CD14-positive monocyte (primary cell): ENCODE measurements around the gene SPON1. TPM values are rescaled to one million over a fixed set of nuclear protein-coding genes. Genes with fewer than 3 reads are reported as not detected.

Source experiments
- DNase-seq, 3 donors: peaks; one replicate each; pipeline ENCODE4 v3.0.0-alpha.2; 2011 to 2022
- H2AFZ ChIP-seq: 2 replicates; pipeline ENCODE4 v1.6.0; 2012; ENCODE audit warnings: mild to moderate bottlenecking, low read depth, low read length, inconsistent platforms; ENCODE audit not compliant: insufficient read depth, poor library complexity, severe bottlenecking
- H3K27ac ChIP-seq, 2 donors: 1 replicate in 1 of 2; 2 replicates in 1 of 2; pipeline ENCODE4 v1.5.1; 2012 to 2013; ENCODE audit warnings: low read length in 2 of 2, control low read depth in 1 of 2, inconsistent platforms in 1 of 2, low read depth in 1 of 2, mild to moderate bottlenecking in 1 of 2
- H3K27me3 ChIP-seq, 2 donors: one replicate each; pipeline versions ENCODE4 v1.6.0 to v1.6.1; 2011 to 2013; ENCODE audit warnings: low read length in 2 of 2; ENCODE audit not compliant: control insufficient read depth in 2 of 2, insufficient read depth in 2 of 2
- H3K36me3 ChIP-seq, 2 donors: replicated peaks in 1 of 2; 1 replicate in 1 of 2; 2 replicates in 1 of 2; pipeline versions ENCODE4 v1.5.1 to v1.6.1; 2012 to 2013; ENCODE audit warnings: low read length in 2 of 2, control low read depth in 1 of 2, inconsistent platforms in 1 of 2, mild to moderate bottlenecking in 1 of 2; ENCODE audit not compliant: insufficient read depth in 2 of 2, control insufficient read depth in 1 of 2
- H3K4me1 ChIP-seq, 2 donors: 1 replicate in 1 of 2; 2 replicates in 1 of 2; pipeline versions ENCODE4 v1.5.1 to v1.6.1; 2012 to 2013; ENCODE audit warnings: low read length in 2 of 2, control low read depth in 1 of 2, inconsistent platforms in 1 of 2, mild to moderate bottlenecking in 1 of 2, moderate library complexity in 1 of 2; ENCODE audit not compliant: insufficient read depth in 2 of 2, control insufficient read depth in 1 of 2
- H3K4me2 ChIP-seq: replicated peaks from 2 replicates; pipeline ENCODE3; 2012; ENCODE audit warnings: low read length, moderate library complexity, mild to moderate bottlenecking; ENCODE audit not compliant: poor library complexity, severe bottlenecking; ENCODE audit errors: extremely low read depth
- H3K4me3 ChIP-seq, 3 experiments: fragments of 200-600 bp in 1 of 3; sonication (generic) in 1 of 3; replicated peaks in 1 of 3; 1 replicate in 2 of 3; 2 replicates in 1 of 3; pipeline ENCODE4 v1.5.1; 2011 to 2013; ENCODE audit warnings: low read length in 3 of 3, mild to moderate bottlenecking in 3 of 3, control low read depth in 2 of 3, low read depth in 2 of 3, inconsistent platforms in 1 of 3, moderate library complexity in 1 of 3
- H3K79me2 ChIP-seq: 2 replicates; pipeline ENCODE4 v1.6.0; 2012; ENCODE audit warnings: mild to moderate bottlenecking, control low read depth, inconsistent platforms, low read length, moderate library complexity; ENCODE audit not compliant: insufficient read depth
- H3K9ac ChIP-seq: 2 replicates; pipeline ENCODE4 v1.6.0; 2017; ENCODE audit warnings: low read length, mild to moderate bottlenecking; ENCODE audit not compliant: insufficient read depth, poor library complexity, severe bottlenecking
- H3K9me3 ChIP-seq, 2 donors: replicated peaks in 1 of 2; 1 replicate in 1 of 2; 2 replicates in 1 of 2; pipeline versions ENCODE4 v1.5.1 to v1.6.1; 2012 to 2013; ENCODE audit warnings: low read length in 2 of 2, control low read depth in 1 of 2; ENCODE audit not compliant: control insufficient read depth in 1 of 2, insufficient read depth in 1 of 2
- H4K20me1 ChIP-seq: 2 replicates; pipeline ENCODE4 v1.6.0; 2012; ENCODE audit warnings: mild to moderate bottlenecking, low read length, control low read depth, moderate library complexity; ENCODE audit not compliant: insufficient read depth
- H3K27ac Mint-ChIP-seq, 7 donors: one replicate each; pipeline ENCODE4 v1.8.0; 2020; ENCODE audit warnings: mild to moderate bottlenecking in 7 of 7, mixed read lengths in 7 of 7, moderate library complexity in 6 of 7, inconsistent platforms in 2 of 7
- H3K27me3 Mint-ChIP-seq, 3 donors: one replicate each; pipeline ENCODE4 v1.8.0; 2021 to 2022; ENCODE audit warnings: low read depth in 3 of 3, mild to moderate bottlenecking in 3 of 3, mixed read lengths in 3 of 3, moderate library complexity in 3 of 3, inconsistent platforms in 1 of 3
- H3K36me3 Mint-ChIP-seq, 2 donors: one replicate each; pipeline ENCODE4 v1.8.0; 2020; ENCODE audit warnings: mixed read lengths in 2 of 2, inconsistent platforms in 1 of 2, mild to moderate bottlenecking in 1 of 2
- H3K4me1 Mint-ChIP-seq: one replicate; pipeline ENCODE4 v1.8.0; 2020; ENCODE audit warnings: mild to moderate bottlenecking, mixed read lengths
- H3K4me3 Mint-ChIP-seq, 2 donors: one replicate each; pipeline ENCODE4 v1.8.0; 2020; ENCODE audit warnings: mild to moderate bottlenecking in 2 of 2, mixed read lengths in 2 of 2, moderate library complexity in 1 of 2
- H3K9me3 Mint-ChIP-seq, 7 donors: one replicate each; pipeline ENCODE4 v1.8.0; 2020 to 2022; ENCODE audit warnings: mixed read lengths in 7 of 7, mild to moderate bottlenecking in 6 of 7, moderate library complexity in 6 of 7, inconsistent platforms in 2 of 7
- CTCF ChIP-seq: fragments of 200-600 bp; IDR thresholded peaks from one replicate; pipeline ENCODE4 v1.8.0; 2022; ENCODE audit warnings: antibody characterized with exemption, mild to moderate bottlenecking
- WGBS: methylation state at CpG from one replicate; pipeline ENCODE4 v1.1.5; 2013; ENCODE audit warnings: missing lambda C conversion rate; ENCODE audit not compliant: insufficient coverage; 5-methylcytosine and 5-hydroxymethylcytosine counted together
- intact Hi-C, 2 donors: fragments of 100-400 bp; cut with micrococcal nuclease; formaldehyde crosslinking; loops; one replicate each; pipeline versions ENCODE4 v1.15.0 to v1.15.1; 2023
- polyA plus RNA-seq, 3 donors: library from polyadenylated mRNA; depleted of rRNA in 1 of 3; unstranded in 2 of 3; stranded (reverse) in 1 of 3; fragments of 300-500 nt in 2 of 3; fragments of >200 nt in 1 of 3; fragmentation: Illumina TruSeq in 2 of 3; gene quantifications; 1 replicate in 2 of 3; 2 replicates in 1 of 3; pipeline ENCODE4 v1.2.3, GENCODE V29; 2012 to 2021

SPON1 gene
- polyA plus RNA-seq, 3 donors = not detected

- H3K4me3 Mint-ChIP-seq = no peak overlapping the region
- no peaks in the 10 kb centered on the region for H3K4me1 ChIP-seq
- peaks cover 0 to 3% (median 2%) of the 10 kb centered on the region in 3 donors for H3K27me3 Mint-ChIP-seq
- H3K4me2 ChIP-seq = no peak overlapping the region
- 96% methylated on average over 4 of the region's 4 CpGs for WGBS
- no peak overlapping the region for H2AFZ ChIP-seq
- H3K9me3 Mint-ChIP-seq = peaks cover 0 to 5% (median 1%) of the 10 kb centered on the region in 7 donors
- H3K27me3 ChIP-seq = peaks cover 0 to 2% of the 10 kb centered on the region in 2 donors
- no peaks in the 10 kb centered on the region for H3K79me2 ChIP-seq
- no peak for TF ChIP-seq CTCF
- intact Hi-C loops = no loop called here
- no peaks in the 10 kb centered on the region for H3K4me1 Mint-ChIP-seq
- H3K4me3 ChIP-seq = no peak overlapping the region
- H4K20me1 ChIP-seq = no peaks in the 10 kb centered on the region
- H3K9me3 ChIP-seq = no peaks in the 10 kb centered on the region
- no peaks in the 10 kb centered on the region for H3K36me3 Mint-ChIP-seq
- H3K9ac ChIP-seq = no peak overlapping the region
- no peak for DNase-seq
- no peaks in the 10 kb centered on the region for H3K36me3 ChIP-seq
- H3K27ac Mint-ChIP-seq = no peak overlapping the region
- no peak overlapping the region for H3K27ac ChIP-seq
These were observed 79.0 kb downstream of the SPON1 start for GRCh38 chr11:14041565-14041964.

GRCh38 chr11:14042686-14043465 lies 80.4 kb downstream of the SPON1 start:
- Mint-ChIP-seq H3K27me3 (peaks cover 0 to 7% (median 2%) of the 10 kb centered on the region in 3 donors), H3K36me3 (no peaks in the 10 kb centered on the region), H3K9me3 (peaks cover 0 to 5% (median 1%) of the 10 kb centered on the region in 7 donors), H3K4me1 (no peaks in the 10 kb centered on the region), H3K4me3 (no peak overlapping the region), H3K27ac (no peak overlapping the region)
- H3K9ac ChIP-seq = no peak overlapping the region
- no peak overlapping the region for H2AFZ ChIP-seq
- intact Hi-C loops = no loop called here
- no peaks in the 10 kb centered on the region for H3K9me3 ChIP-seq
- no peaks in the 10 kb centered on the region for H3K79me2 ChIP-seq
- DNase-seq = no peak
- no peaks in the 10 kb centered on the region for H3K4me1 ChIP-seq
- H4K20me1 ChIP-seq = no peaks in the 10 kb centered on the region
- H3K4me3 ChIP-seq = no peak overlapping the region
- peaks cover 0 to 2% of the 10 kb centered on the region in 2 donors for H3K27me3 ChIP-seq
- no peak for TF ChIP-seq CTCF
- H3K4me2 ChIP-seq = no peak overlapping the region
- H3K27ac ChIP-seq = no peak overlapping the region
- 93% methylated on average over 4 of the region's 4 CpGs for WGBS
- H3K36me3 ChIP-seq = no peaks in the 10 kb centered on the region
